ACC112 (cell line): ENCODE results near the gene FADS2.

Experiments used
- H2AFZ ChIP-seq: fragments of 200-600 bp; sonication (generic); one replicate; pipeline ENCODE4 v1.6.0; 2017; ENCODE audit warnings: antibody characterized with exemption, low read length; ENCODE audit not compliant: unreplicated experiment
- H3K27ac ChIP-seq: fragments of 200-600 bp; sonication (generic); 2 replicates; pipeline ENCODE4 v1.5.1; 2014; ENCODE audit warnings: low read depth, mild to moderate bottlenecking, antibody characterized with exemption, low read length, moderate library complexity
- H3K27me3 ChIP-seq: fragments of 200-600 bp; sonication (generic); 2 replicates; pipeline ENCODE4 v1.6.1; 2014; ENCODE audit warnings: mild to moderate bottlenecking, antibody characterized with exemption, low read length, moderate library complexity, mixed read lengths; ENCODE audit not compliant: insufficient read depth
- H3K36me3 ChIP-seq: fragments of 200-600 bp; sonication (generic); 2 replicates; pipeline ENCODE4 v1.6.1; 2016; ENCODE audit warnings: mild to moderate bottlenecking, antibody characterized with exemption, low read length, moderate library complexity, mixed read lengths; ENCODE audit not compliant: insufficient read depth
- H3K4me1 ChIP-seq: fragments of 200-600 bp; sonication (generic); one replicate; pipeline ENCODE4 v1.6.1; 2016; ENCODE audit warnings: low read length, mixed read lengths; ENCODE audit not compliant: insufficient read depth, unreplicated experiment, control insufficient read depth
- H3K4me3 ChIP-seq: fragments of 200-600 bp; sonication (generic); 2 replicates; pipeline ENCODE4 v1.5.1; 2014; ENCODE audit warnings: mild to moderate bottlenecking, low read depth, low read length
- H3K79me2 ChIP-seq: fragments of 200-600 bp; sonication (generic); one replicate; pipeline ENCODE4 v1.6.0; 2016; ENCODE audit warnings: low read length; ENCODE audit not compliant: control insufficient read depth, unreplicated experiment, insufficient read depth

The FADS2 gene

GRCh38 chr11:61836193-61836592 lies 8.1 kb downstream of the FADS2 start:
- H3K4me1 ChIP-seq: peaks cover 25% of the 10 kb centered on the region
- H3K4me3 ChIP-seq: no peak overlapping the region
- peaks cover 17% of the 10 kb centered on the region; the same call in 1 of the 2 replicates for H3K36me3 ChIP-seq
- no peak overlapping the region for H3K27ac ChIP-seq
- no peak overlapping the region for H2AFZ ChIP-seq
- H3K27me3 ChIP-seq: no peaks in the 10 kb centered on the region
- H3K79me2 ChIP-seq: peaks cover 9% of the 10 kb centered on the region

DNA sequence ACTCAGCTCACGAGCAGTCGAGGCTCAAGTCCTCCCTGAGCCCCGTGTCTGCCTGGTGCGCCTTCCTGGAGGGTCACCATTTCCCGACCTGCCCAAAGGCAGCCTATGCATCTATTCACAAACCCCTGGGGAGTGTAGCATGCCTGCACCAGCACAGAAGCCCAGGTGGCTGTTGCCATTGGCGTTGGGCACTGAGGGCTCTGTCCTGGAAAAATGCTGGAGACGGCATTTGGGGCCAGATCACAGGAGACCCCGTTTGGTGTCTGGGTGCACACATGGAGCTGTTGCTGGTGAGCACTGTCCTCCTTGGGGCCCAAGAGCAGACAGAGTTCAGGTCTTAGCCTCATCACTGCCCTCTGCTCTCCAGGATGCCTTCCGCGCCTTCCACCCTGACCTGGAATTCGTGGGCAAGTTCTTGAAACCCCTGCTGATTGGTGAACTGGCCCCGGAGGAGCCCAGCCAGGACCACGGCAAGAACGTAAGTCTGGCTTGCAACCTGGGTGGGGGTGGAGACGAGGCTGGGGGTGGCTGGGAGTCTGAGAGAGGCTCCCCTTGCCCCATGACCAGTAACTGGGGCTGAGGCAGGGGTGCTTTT lies 9.4 kb downstream of the FADS2 start:
- H3K79me2 ChIP-seq: no peaks in the 10 kb centered on the region

DNA sequence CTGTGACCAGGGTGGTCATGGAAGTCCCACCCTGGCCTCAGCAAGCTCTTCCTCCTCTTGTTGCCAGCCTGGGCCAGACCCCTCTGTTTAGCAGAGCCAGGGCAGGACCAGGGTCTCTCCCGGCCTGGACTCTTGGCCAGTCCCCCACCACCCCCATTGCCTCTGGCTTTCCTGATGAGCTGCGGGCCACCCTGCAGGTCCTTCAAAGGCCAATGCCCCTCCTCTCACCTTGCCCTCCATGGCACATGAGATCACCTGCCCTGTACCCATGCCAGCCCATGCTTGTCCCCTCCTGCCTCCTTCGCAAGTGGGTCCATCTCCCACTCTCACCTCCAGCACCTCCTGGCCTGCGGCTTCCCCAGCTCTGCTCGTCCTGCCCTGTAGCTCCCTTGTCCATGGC lies 10.4 kb downstream of the FADS2 start:
- H3K36me3 ChIP-seq: peaks cover 19% of the 10 kb centered on the region; the same call in 1 of the 2 replicates
- no peaks in the 10 kb centered on the region for H3K27me3 ChIP-seq
- no peaks in the 10 kb centered on the region for H3K79me2 ChIP-seq
- no peak overlapping the region for H3K4me3 ChIP-seq
- peaks cover 24% of the 10 kb centered on the region for H3K4me1 ChIP-seq
- H2AFZ ChIP-seq: no peak overlapping the region
- H3K27ac ChIP-seq: no peak overlapping the region

More for the DNA sequence above, 9.4 kb downstream of the FADS2 start:
- H3K27me3 ChIP-seq: no peaks in the 10 kb centered on the region
- H2AFZ ChIP-seq: no peak overlapping the region
- H3K4me3 ChIP-seq: no peak overlapping the region
- H3K4me1 ChIP-seq: peaks cover 25% of the 10 kb centered on the region
- H3K36me3 ChIP-seq: peaks cover 17% of the 10 kb centered on the region; the same call in 1 of the 2 replicates
- no peak overlapping the region for H3K27ac ChIP-seq

DNA sequence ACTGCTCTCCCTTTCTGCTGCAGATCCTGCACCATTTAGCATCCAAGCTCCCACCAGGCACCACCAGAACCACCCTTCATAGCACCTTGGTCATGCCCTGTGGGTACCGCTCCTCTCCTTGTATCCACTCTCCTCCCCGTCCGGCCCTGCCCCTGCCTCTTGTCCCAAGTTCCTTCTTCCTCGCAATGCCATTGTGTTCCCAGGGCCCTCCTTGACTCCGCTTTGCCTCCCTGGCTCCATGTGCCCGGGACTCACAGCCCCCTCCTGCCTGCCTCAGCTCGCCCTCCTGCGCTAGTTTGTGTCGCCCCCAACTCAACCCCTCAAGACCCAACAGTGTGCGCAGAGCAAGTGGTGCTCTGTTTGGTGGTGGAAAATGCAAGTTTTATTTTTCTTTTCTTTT lies 10.8 kb downstream of the FADS2 start:
- Histone ChIP-seq H3K4me1 (peaks cover 19% of the 10 kb centered on the region), H3K4me3 (no peak overlapping the region), H3K79me2 (no peaks in the 10 kb centered on the region), H3K36me3 (peaks cover 19% of the 10 kb centered on the region; the same call in 1 of the 2 replicates), H3K27ac (no peak overlapping the region), H3K27me3 (no peaks in the 10 kb centered on the region), H2AFZ (no peak overlapping the region)

DNA sequence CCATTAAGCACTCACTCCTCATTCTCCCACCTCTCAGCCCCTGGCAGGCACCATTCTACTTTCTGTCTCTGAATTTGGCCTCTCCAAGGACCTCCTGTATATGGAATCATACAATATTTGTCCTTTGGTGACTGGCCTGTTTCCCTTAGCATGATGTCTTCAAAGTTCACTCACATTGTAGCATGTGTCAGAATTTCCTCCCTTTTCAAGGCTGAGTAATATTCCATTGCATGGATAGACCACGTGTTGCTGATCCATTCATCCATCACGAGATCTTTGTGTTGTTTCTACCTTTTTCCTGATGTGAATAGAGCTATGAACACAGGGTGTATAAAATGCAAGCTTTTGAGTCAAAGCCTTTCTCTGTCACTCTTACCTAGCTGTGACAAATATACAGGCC lies 11.6 kb downstream of the FADS2 start:
- no peak overlapping the region for H2AFZ ChIP-seq
- H3K36me3 ChIP-seq: peaks cover 19% of the 10 kb centered on the region; the same call in 1 of the 2 replicates
- H3K4me3 ChIP-seq: no peak overlapping the region
- H3K27ac ChIP-seq: no peak overlapping the region
- no peaks in the 10 kb centered on the region for H3K79me2 ChIP-seq
- H3K4me1 ChIP-seq: peaks cover 12% of the 10 kb centered on the region
- no peaks in the 10 kb centered on the region for H3K27me3 ChIP-seq

DNA sequence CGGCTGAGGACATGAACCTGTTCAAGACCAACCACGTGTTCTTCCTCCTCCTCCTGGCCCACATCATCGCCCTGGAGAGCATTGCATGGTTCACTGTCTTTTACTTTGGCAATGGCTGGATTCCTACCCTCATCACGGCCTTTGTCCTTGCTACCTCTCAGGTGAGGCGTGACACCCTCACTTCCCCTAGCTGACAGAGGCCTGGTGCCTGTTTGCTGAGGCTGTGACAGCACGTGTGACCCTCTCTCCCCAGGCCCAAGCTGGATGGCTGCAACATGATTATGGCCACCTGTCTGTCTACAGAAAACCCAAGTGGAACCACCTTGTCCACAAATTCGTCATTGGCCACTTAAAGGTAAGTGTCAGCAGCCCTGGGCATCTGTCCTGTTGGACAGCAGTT lies 12.3 kb downstream of the FADS2 start:
- Histone ChIP-seq H3K36me3 (peaks cover 19% of the 10 kb centered on the region; the same call in 1 of the 2 replicates), H3K4me1 (peaks cover 7% of the 10 kb centered on the region), H3K79me2 (no peaks in the 10 kb centered on the region), H3K4me3 (no peak overlapping the region), H3K27me3 (no peaks in the 10 kb centered on the region), H2AFZ (no peak overlapping the region), H3K27ac (no peak overlapping the region)

- Histone ChIP-seq H3K36me3 (peaks cover 19% of the 10 kb centered on the region; the same call in 1 of the 2 replicates), H3K79me2 (no peaks in the 10 kb centered on the region), H3K4me3 (no peak overlapping the region), H3K4me1 (no peaks in the 10 kb centered on the region), H3K27ac (no peak overlapping the region), H2AFZ (no peak overlapping the region), H3K27me3 (no peaks in the 10 kb centered on the region)
Observed at GRCh38 chr11:61841636-61842527, 13.8 kb downstream of the FADS2 start.

- Histone ChIP-seq H3K27me3 (no peaks in the 10 kb centered on the region), H3K4me3 (no peak overlapping the region), H3K27ac (no peak overlapping the region), H2AFZ (no peak overlapping the region), H3K4me1 (no peaks in the 10 kb centered on the region), H3K79me2 (no peaks in the 10 kb centered on the region), H3K36me3 (peaks cover 21% of the 10 kb centered on the region; the same call in 1 of the 2 replicates)
Observed at GRCh38 chr11:61842528-61842820, 14.4 kb downstream of the FADS2 start.

DNA sequence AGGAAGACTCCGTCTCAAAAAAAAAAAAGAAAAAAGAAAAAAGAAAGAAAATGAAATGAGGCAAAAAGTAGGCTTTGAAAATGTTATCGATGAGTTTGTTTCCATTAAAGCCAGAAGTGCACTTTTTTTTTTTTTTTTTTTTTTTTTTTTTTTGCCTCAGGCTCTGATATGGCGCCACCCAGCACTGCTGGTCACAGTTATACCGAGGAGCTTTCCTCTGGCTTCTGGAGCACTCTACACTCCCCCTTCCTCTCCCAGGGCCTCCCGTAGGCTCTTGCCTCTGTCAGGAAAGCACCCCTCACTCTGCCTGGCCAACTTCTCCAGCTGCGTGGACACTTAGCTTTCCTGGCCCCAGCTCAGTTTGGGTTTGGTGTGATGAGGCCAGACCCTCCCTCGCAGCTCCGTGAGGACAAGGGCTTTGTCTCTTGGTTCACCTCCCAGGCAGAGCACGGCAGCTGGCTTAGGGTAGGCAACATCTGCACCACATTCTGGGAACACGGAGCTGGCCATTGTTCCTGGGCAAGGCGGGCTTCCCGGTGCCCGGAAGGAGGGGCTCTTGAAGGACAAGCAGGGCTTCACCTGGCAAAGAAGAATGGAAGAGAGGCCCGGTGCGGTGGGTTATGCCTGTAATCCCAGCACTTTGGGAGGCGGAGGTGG lies 16.9 kb downstream of the FADS2 start:
- H3K27me3 ChIP-seq: no peaks in the 10 kb centered on the region
- H3K79me2 ChIP-seq: no peaks in the 10 kb centered on the region
- no peak overlapping the region for H2AFZ ChIP-seq
- H3K36me3 ChIP-seq: peaks cover 24% of the 10 kb centered on the region
- no peak overlapping the region for H3K27ac ChIP-seq
- no peaks in the 10 kb centered on the region for H3K4me1 ChIP-seq
- no peak overlapping the region for H3K4me3 ChIP-seq

DNA sequence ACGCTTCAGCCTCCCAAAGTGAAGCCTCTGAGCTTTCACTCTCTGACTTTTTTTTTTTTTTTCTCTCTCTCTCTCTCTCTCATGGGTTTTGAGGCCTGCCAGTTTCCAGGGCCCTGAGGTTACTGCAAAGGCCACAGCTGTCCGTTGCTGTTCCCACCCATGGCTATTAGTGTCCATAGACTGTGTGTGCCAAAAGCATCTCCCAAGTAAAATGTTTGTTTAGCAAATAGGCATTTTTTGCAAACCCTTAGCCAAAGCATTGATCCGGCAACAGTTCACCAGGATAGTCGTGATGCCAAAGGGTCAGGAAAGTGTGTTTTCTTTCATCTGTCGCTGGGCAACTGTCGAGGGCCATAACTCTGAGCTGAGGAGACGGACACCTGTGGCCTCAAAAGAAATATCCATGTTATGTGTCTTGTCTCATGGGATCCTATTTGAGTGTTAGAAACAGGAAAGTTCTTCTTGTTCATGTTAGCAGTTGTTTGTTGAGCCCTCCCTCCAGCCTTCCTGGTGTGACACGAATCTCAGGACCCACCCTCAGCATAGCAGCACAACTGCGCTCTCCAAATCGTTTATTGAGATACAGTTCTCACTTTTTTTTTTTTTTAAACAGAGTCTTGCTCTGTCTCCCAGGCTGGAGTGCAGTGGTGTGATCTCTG lies 18.4 kb downstream of the FADS2 start:
- no peak overlapping the region for H3K4me3 ChIP-seq
- H2AFZ ChIP-seq: no peak overlapping the region
- no peak overlapping the region for H3K27ac ChIP-seq
- no peaks in the 10 kb centered on the region for H3K79me2 ChIP-seq
- no peaks in the 10 kb centered on the region for H3K27me3 ChIP-seq
- peaks cover 18% of the 10 kb centered on the region for H3K36me3 ChIP-seq
- no peaks in the 10 kb centered on the region for H3K4me1 ChIP-seq
